ENCODE measurements around the gene THADA.

The THADA gene

DNA sequence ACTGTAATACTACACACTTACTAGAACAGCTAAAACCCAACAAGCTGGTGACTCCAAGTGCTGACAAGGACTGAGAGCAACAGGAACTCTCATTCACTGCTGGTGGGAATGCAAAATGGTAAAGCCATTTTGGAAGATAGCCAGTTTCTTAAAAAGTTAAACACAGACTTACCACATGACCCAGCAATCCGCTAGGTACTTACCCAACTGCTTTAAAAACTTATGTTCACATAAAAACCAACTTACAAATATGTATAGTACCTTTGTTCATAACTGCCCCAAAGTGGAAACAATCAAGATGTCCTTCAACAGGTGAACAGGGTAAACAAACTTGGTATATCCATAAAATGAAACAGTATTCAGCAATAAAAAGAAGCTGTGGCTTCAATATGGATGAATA lies 216.3 kb downstream of the THADA start:
- DNase-seq (ENCODE audit: insufficient read length, low spot score): no peak
- no peak for FAIRE-seq
- TF ChIP-seq CTCF (IDR thresholded peaks at IDR 0.05; ENCODE audit: insufficient read depth, missing control alignments): no peak

GRCh38 chr2:43377327-43377726 lies 218.5 kb downstream of the THADA start:
- TF ChIP-seq CTCF (IDR thresholded peaks at IDR 0.05; ENCODE audit: insufficient read depth, missing control alignments): no peak
- no peak for DNase-seq (ENCODE audit: insufficient read length, low spot score)
- FAIRE-seq: no peak

DNA sequence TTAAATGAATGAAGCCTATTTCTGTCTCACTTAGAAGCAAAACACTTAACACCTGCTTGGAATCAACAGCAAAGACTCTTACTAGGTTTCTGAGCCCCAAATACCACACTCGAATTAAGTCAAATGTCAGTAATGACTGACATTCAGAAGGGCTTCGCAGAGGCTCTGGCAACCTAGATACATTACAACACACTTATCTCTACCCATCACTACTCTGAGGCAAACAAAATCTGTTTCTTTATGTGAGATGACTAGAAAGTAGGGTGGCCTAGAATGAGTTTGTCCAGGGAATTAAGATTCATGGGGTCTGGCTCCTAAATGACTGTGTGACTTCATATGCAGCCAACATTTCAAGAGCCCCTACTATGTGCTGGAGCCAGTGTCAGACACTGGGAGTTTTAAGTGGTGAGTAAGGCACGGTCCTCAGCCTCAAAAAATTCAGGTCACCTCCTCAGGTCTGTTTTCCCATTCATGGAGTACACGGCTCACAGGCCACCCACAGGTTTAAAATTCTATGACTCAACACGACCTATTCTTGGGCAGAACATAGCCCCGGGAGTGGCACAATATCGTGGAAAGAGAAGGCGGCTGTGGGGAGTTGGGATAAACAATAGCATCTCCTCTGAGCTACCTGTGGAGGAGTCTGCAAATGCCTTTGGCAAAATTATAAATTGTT lies 219.2 kb downstream of the THADA start:
- TF ChIP-seq CTCF (IDR thresholded peaks at IDR 0.05; ENCODE audit: insufficient read depth, missing control alignments): no peak
- DNase-seq (ENCODE audit: insufficient read length, low spot score) (no peak), FAIRE-seq (no peak)

DNA sequence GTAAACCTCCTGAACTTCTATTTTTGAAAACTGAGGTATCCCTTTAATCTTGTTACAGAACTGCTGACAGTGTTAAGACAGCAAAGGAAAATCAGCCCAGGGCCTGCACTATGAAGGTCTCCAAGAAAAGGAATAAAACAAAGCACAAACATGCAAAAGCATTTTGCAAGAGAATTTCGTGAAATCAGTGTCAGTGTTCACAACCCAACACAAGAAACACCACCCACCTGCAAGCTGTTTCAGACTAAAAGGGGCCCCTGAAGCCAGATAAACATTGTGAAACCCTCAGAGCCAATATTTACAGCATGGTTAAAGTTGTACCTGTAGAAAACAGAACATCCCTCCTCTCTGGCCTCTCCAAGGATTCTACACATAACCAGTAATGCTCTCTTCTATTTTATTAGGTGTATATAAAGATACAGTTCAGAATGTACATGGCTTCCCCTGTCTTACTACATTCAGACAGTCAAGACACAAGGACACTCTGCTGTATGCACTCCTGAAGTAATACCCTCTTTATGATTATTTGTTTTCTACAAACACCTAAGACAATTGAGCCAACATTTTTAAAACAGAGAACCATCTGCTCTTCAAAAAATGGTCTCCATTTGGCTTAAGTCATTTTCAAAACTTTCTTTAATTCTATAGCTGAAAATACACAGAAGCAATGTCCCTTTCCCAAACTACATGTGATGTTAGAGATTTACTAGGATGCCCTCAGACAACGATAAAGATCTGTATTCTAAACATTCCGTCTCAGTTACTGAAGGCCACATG lies 219.9 kb downstream of the THADA start:
- DNase-seq (ENCODE audit: insufficient read length, low spot score): no peak
- no peak for TF ChIP-seq CTCF (IDR thresholded peaks at IDR 0.05; ENCODE audit: insufficient read depth, missing control alignments)
- no peak for FAIRE-seq

GRCh38 chr2:43372416-43373081 lies 223.3 kb downstream of the THADA start:
- no peak for TF ChIP-seq CTCF (IDR thresholded peaks at IDR 0.05; ENCODE audit: insufficient read depth, missing control alignments)
- no peak for FAIRE-seq
- DNase-seq (ENCODE audit: insufficient read length, low spot score): no peak

- no peak for DNase-seq (ENCODE audit: insufficient read length, low spot score)
- FAIRE-seq: no peak
- TF ChIP-seq CTCF (IDR thresholded peaks at IDR 0.05; ENCODE audit: insufficient read depth, missing control alignments): no peak
Measured at GRCh38 chr2:43370705-43371104, 225.1 kb downstream of the THADA start.

Data from D721Med (cell line).